GM23338 (cell line): ENCODE data around the gene KCNT1. TPM values are rescaled to one million over a fixed set of nuclear protein-coding genes. Genes with fewer than 3 reads are reported as not detected.

Experiments
- ATAC-seq: fragments of 200-7000 bp; cut with Tn5 transposase; 3 replicates; pipeline ENCODE4 v1.9.1; 2020
- DNase-seq: peaks from one replicate; pipeline ENCODE4 v3.0.0-alpha.2; 2015; ENCODE audit warnings: low spot score
- H2AFZ ChIP-seq: fragments of 200-600 bp; sonication (generic); 2 replicates; pipeline ENCODE4 v1.8.0; 2016; ENCODE audit warnings: antibody characterized with exemption, mild to moderate bottlenecking, moderate library complexity
- H3F3A ChIP-seq: fragments of 200-600 bp; sonication (generic); replicated peaks from 2 replicates; pipeline ENCODE4 v1.8.0; 2017; ENCODE audit warnings: antibody characterized with exemption, mixed run types, low read depth
- H3K27ac ChIP-seq: fragments of 200-600 bp; sonication (generic); 2 replicates; pipeline ENCODE4 v1.6.1; 2016; ENCODE audit warnings: low read depth
- H3K27me3 ChIP-seq: fragments of 200-600 bp; sonication (generic); 2 replicates; pipeline ENCODE4 v1.8.0; 2016; ENCODE audit warnings: mild to moderate bottlenecking, mixed run types, moderate library complexity; ENCODE audit not compliant: insufficient read depth
- H3K36me3 ChIP-seq: fragments of 200-600 bp; sonication (generic); 2 replicates; pipeline ENCODE4 v1.8.0; 2016; ENCODE audit warnings: mild to moderate bottlenecking; ENCODE audit not compliant: insufficient read depth
- H3K4me1 ChIP-seq: fragments of 200-600 bp; sonication (generic); 2 replicates; pipeline ENCODE4 v1.8.0; 2016; ENCODE audit warnings: mild to moderate bottlenecking, moderate library complexity; ENCODE audit not compliant: insufficient read depth
- H3K4me2 ChIP-seq: fragments of 200-600 bp; sonication (generic); 2 replicates; pipeline ENCODE4 v1.7.1; 2017; ENCODE audit warnings: mixed run types
- H3K4me3 ChIP-seq: fragments of 200-600 bp; sonication (generic); 2 replicates; pipeline ENCODE4 v1.6.1; 2016; ENCODE audit warnings: mixed run types
- H3K79me2 ChIP-seq: fragments of 200-600 bp; sonication (generic); replicated peaks from 2 replicates; pipeline ENCODE4 v1.8.0; 2017; ENCODE audit warnings: mild to moderate bottlenecking; ENCODE audit not compliant: insufficient read depth
- H3K9me2 ChIP-seq: fragments of 200-600 bp; sonication (generic); 2 replicates; pipeline ENCODE4 v1.8.0; 2017; ENCODE audit not compliant: insufficient read depth
- H4K20me1 ChIP-seq: fragments of 200-600 bp; sonication (generic); replicated peaks from 2 replicates; pipeline ENCODE4 v1.8.0; 2017; ENCODE audit warnings: mild to moderate bottlenecking; ENCODE audit not compliant: insufficient read depth
- H3K27ac Mint-ChIP-seq: 2 replicates; pipeline ENCODE4 v1.8.0; 2020; ENCODE audit warnings: inconsistent platforms, mild to moderate bottlenecking, moderate library complexity, mixed read lengths
- H3K27me3 Mint-ChIP-seq: 3 replicates; pipeline ENCODE4 v1.8.0; 2022; ENCODE audit warnings: low read depth, mild to moderate bottlenecking, moderate library complexity, mixed read lengths, inconsistent platforms; ENCODE audit not compliant: insufficient read depth, poor library complexity
- H3K36me3 Mint-ChIP-seq: 3 replicates; pipeline ENCODE4 v1.8.0; 2021; ENCODE audit warnings: low read depth, mild to moderate bottlenecking, inconsistent platforms, moderate library complexity, mixed read lengths
- H3K4me1 Mint-ChIP-seq: 3 replicates; pipeline ENCODE4 v1.8.0; 2020; ENCODE audit warnings: mild to moderate bottlenecking, inconsistent platforms, mixed read lengths
- H3K4me3 Mint-ChIP-seq: 3 replicates; pipeline ENCODE4 v1.8.0; 2021; ENCODE audit warnings: moderate library complexity, mild to moderate bottlenecking, inconsistent platforms, mixed read lengths
- H3K9me3 Mint-ChIP-seq: 3 replicates; pipeline ENCODE4 v1.8.0; 2020; ENCODE audit warnings: moderate library complexity, mild to moderate bottlenecking, inconsistent platforms, mixed read lengths
- CREB1 ChIP-seq: fragments of 250-450 bp; sonication (Bioruptor Pico); IDR thresholded peaks from 2 replicates; pipeline ENCODE4 v1.5.0; 2020; ENCODE audit warnings: low read depth, mild to moderate bottlenecking, moderate library complexity
- EZH2 ChIP-seq: fragments of 200-600 bp; sonication (generic); IDR thresholded peaks from one replicate; pipeline ENCODE4 v1.8.0; 2017; ENCODE audit warnings: antibody characterized with exemption, mild to moderate bottlenecking, low read depth; ENCODE audit not compliant: unreplicated experiment
- EZH2phosphoT487 ChIP-seq: fragments of 200-600 bp; sonication (generic); IDR thresholded peaks from one replicate; pipeline ENCODE4 v1.8.1; 2018; ENCODE audit warnings: antibody characterized with exemption; ENCODE audit not compliant: unreplicated experiment
- JUNB ChIP-seq: IDR thresholded peaks from one replicate; pipeline ENCODE4 v1.6.1; 2016; ENCODE audit warnings: antibody characterized with exemption; ENCODE audit not compliant: unreplicated experiment
- NANOG ChIP-seq: IDR thresholded peaks from 2 replicates; pipeline ENCODE4 v1.6.1; 2016; ENCODE audit warnings: antibody characterized with exemption, borderline replicate concordance
- STAT1 ChIP-seq: IDR thresholded peaks from one replicate; pipeline ENCODE4 v1.6.1; 2016; ENCODE audit warnings: antibody characterized with exemption; ENCODE audit not compliant: unreplicated experiment
- ZNF114 ChIP-seq: fragments of 250-450 bp; sonication (Bioruptor Pico); IDR thresholded peaks from 2 replicates; pipeline ENCODE4 v1.5.0; 2020; ENCODE audit warnings: mild to moderate bottlenecking, moderate library complexity
- polyA plus RNA-seq: library from polyadenylated mRNA; unstranded; fragments of >200 nt; fragmentation: Nextera tagmentation; extraction: Ambion mirVana; gene quantifications from 2 replicates; pipeline ENCODE4 v1.2.1, GENCODE V29; 2016
- total RNA-seq: library from RNA; depleted of rRNA; stranded (reverse); fragments of >200 nt; shearing (Covaris generic); gene quantifications from 2 replicates; pipeline ENCODE4 v1.2.3, GENCODE V29; 2014
- TF ChIP-seq, protein P1 (sequence below): IDR thresholded peaks from 2 replicates; pipeline ENCODE4 v1.6.1; 2016; ENCODE audit warnings: antibody characterized with exemption
- TF ChIP-seq, protein P2 (sequence below), 2 experiments: fragments of 200-600 bp in 1 of 2; sonication (generic) in 1 of 2; conservative IDR thresholded peaks; 2 replicates each; pipeline versions ENCODE4 v1.5.1 to v1.6.1; 2016 to 2017; ENCODE audit warnings: antibody characterized with exemption in 2 of 2, low read depth in 2 of 2, mild to moderate bottlenecking in 2 of 2, moderate library complexity in 1 of 2

Gene KCNT1
- total and polyA plus RNA-seq, 2 experiments from 2014 or later: 0.05 to 0.28 TPM

DNA sequence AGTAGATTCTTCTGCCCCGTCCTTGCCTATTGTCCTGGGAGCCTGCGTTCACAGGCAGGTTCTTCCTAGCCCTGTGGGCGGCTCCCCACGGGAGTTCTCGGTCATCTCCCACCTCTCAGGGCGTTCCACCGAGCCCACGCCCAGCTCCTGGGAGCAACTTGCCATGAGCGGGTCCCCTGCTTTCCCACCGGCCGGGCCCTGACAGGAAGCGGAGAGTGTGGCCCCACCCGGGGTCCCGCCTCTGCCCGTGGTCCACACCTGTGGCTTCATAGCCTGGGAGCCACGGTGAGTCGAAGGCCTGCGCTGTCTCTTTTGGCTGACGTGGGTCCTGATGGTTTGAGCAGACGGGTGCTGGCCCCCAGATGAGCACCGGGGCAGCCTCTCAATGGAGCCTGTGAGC lies 43.2 kb downstream of the KCNT1 start (continued):
- TF ChIP-seq, protein P1, sequence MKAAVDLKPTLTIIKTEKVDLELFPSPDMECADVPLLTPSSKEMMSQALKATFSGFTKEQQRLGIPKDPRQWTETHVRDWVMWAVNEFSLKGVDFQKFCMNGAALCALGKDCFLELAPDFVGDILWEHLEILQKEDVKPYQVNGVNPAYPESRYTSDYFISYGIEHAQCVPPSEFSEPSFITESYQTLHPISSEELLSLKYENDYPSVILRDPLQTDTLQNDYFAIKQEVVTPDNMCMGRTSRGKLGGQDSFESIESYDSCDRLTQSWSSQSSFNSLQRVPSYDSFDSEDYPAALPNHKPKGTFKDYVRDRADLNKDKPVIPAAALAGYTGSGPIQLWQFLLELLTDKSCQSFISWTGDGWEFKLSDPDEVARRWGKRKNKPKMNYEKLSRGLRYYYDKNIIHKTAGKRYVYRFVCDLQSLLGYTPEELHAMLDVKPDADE: no peak
- no peak for TF ChIP-seq CREB1 (CRISPR knock-in tag)

DNA sequence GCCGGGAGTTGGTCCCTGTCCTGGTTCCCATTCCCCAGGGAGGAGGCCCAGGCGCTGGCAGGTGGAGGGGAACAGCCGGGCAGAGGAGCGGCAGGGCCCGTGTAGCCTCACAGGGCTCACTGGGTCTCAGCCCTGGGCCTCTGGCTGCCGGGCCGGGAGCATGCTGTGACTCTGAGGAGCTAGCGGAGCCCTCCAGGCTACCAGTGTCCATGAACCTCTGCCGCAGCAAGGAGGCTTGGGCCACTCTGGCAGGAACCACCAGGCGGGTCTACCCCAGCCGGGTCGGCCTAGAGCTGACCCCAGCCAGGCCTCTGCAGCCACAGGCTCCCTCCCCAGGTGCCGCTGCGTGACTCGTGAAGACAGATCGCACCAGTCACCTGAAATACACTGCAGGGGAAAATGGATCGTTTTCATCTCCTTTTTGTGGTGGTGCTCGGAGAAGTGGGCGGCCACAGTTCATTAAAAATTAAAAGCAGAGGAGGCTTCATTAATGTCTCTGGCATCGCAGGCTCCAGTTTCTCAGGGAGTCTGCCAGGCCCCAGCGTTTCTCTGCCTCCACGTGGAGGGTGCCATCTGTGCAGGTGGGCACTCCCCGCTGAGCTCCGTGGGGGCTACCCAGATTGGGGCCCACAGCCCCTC lies 43.8 kb downstream of the KCNT1 start:
- ATAC-seq (no peak), DNase-seq (no peak)
- Histone ChIP-seq H3K4me2 (no peak overlapping the region), H3F3A (no peaks in the 10 kb centered on the region), H3K27me3 (no peaks in the 10 kb centered on the region), H3K4me3 (no peak overlapping the region), H4K20me1 (no peaks in the 10 kb centered on the region), H3K79me2 (no peaks in the 10 kb centered on the region), H3K4me1 (no peaks in the 10 kb centered on the region), H3K9me2 (no peaks in the 10 kb centered on the region), H3K27ac (no peak overlapping the region), H3K36me3 (no peaks in the 10 kb centered on the region), H2AFZ (no peak overlapping the region)
- TF ChIP-seq EZH2phosphoT487: no peak
- no peak for TF ChIP-seq NANOG
- no peak for TF ChIP-seq STAT1
- H3K27ac Mint-ChIP-seq: no peak overlapping the region; the same call in 1 of the 2 replicates
- H3K27me3 Mint-ChIP-seq: no peaks in the 10 kb centered on the region
- H3K36me3 Mint-ChIP-seq: no peaks in the 10 kb centered on the region
- no peaks in the 10 kb centered on the region for H3K4me1 Mint-ChIP-seq
- no peaks in the 10 kb centered on the region for H3K9me3 Mint-ChIP-seq
- H3K4me3 Mint-ChIP-seq: no peak overlapping the region

DNA sequence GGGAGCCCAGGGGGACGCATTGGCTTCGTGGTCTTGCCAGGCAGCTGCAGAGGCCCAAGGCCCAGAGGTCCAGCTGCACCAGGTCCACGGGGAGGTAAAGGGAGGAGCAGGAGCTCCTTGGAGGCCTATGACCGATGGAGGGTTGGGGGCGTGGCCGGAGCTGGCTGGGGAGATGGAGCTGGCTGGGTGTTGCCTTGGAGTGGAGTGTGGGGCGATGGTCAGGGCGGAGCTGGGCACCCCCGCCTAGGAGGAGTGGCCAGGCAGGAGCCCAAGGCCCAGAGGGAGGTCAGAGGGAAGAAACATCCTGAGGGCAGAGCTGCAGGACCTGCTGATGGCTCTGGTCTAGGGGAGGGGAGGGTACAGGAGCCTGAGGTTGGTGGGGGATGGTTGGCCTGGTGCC lies 44.6 kb downstream of the KCNT1 start:
- no peaks in the 10 kb centered on the region for H3K9me3 Mint-ChIP-seq
- no peaks in the 10 kb centered on the region; the same call in 2 of the 3 replicates for H3K36me3 Mint-ChIP-seq
- no peaks in the 10 kb centered on the region for H3F3A ChIP-seq
- H3K79me2 ChIP-seq: no peaks in the 10 kb centered on the region
- ATAC-seq: no peak
- H3K4me1 ChIP-seq: no peaks in the 10 kb centered on the region
- H3K27ac ChIP-seq: no peak overlapping the region
- no peak overlapping the region for H2AFZ ChIP-seq
- H3K4me3 ChIP-seq: no peak overlapping the region
- H3K36me3 ChIP-seq: no peaks in the 10 kb centered on the region
- no peak for DNase-seq
- no peaks in the 10 kb centered on the region for H3K27me3 ChIP-seq
- no peaks in the 10 kb centered on the region for H3K27me3 Mint-ChIP-seq
- H3K27ac Mint-ChIP-seq: no peak overlapping the region
- no peaks in the 10 kb centered on the region for H3K4me1 Mint-ChIP-seq
- H3K4me3 Mint-ChIP-seq: no peak overlapping the region
- no peaks in the 10 kb centered on the region for H3K9me2 ChIP-seq
- TF ChIP-seq JUNB (no peak), NANOG (no peak), CREB1 (CRISPR knock-in tag) (no peak), EZH2phosphoT487 (no peak), EZH2 (no peak), ZNF114 (CRISPR knock-in tag) (no peak)
- TF ChIP-seq, protein P1: no peak
- TF ChIP-seq, protein P2, sequence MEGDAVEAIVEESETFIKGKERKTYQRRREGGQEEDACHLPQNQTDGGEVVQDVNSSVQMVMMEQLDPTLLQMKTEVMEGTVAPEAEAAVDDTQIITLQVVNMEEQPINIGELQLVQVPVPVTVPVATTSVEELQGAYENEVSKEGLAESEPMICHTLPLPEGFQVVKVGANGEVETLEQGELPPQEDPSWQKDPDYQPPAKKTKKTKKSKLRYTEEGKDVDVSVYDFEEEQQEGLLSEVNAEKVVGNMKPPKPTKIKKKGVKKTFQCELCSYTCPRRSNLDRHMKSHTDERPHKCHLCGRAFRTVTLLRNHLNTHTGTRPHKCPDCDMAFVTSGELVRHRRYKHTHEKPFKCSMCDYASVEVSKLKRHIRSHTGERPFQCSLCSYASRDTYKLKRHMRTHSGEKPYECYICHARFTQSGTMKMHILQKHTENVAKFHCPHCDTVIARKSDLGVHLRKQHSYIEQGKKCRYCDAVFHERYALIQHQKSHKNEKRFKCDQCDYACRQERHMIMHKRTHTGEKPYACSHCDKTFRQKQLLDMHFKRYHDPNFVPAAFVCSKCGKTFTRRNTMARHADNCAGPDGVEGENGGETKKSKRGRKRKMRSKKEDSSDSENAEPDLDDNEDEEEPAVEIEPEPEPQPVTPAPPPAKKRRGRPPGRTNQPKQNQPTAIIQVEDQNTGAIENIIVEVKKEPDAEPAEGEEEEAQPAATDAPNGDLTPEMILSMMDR (conservative IDR thresholded peaks at IDR 0.05; ENCODE audit: low read depth in 2 of 2): no peak
- no peak overlapping the region for H3K4me2 ChIP-seq
- H4K20me1 ChIP-seq: no peaks in the 10 kb centered on the region
